KG1 (cell line): ENCODE measurements around the gene LAP3.

Experiments
- DNase-seq: peaks from one replicate; lab custom pipeline; 2025; lab: John Stamatoyannopoulos, UW

Gene LAP3

GRCh38 chr4:17619416-17620105, 42.6 kb downstream of the LAP3 start:
- DNase-seq: no peak

- no peak for DNase-seq
Measured at GRCh38 chr4:17623451-17624001, 46.5 kb downstream of the LAP3 start.

GRCh38 chr4:17624821-17625220, 47.8 kb downstream of the LAP3 start:
- DNase-seq: no peak

- DNase-seq: no peak
Measured at GRCh38 chr4:17630228-17630627, 53.2 kb downstream of the LAP3 start.

- no peak for DNase-seq
Measured at GRCh38 chr4:17633600-17633999, 56.6 kb downstream of the LAP3 start.

GRCh38 chr4:17635056-17635455, 58.1 kb downstream of the LAP3 start:
- DNase-seq: no peak

GRCh38 chr4:17636341-17636695, 59.3 kb downstream of the LAP3 start:
- no peak for DNase-seq

- no peak for DNase-seq
Measured at GRCh38 chr4:17636696-17637622, 60.0 kb downstream of the LAP3 start.

- no peak for DNase-seq
Measured at GRCh38 chr4:17639136-17639535, 62.1 kb downstream of the LAP3 start.

- DNase-seq: no peak
Measured at GRCh38 chr4:17642398-17642783, 65.4 kb downstream of the LAP3 start.

GRCh38 chr4:17646693-17647092, 69.7 kb downstream of the LAP3 start:
- no peak for DNase-seq

GRCh38 chr4:17647176-17647806, 70.3 kb downstream of the LAP3 start:
- no peak for DNase-seq

GRCh38 chr4:17647927-17648326, 70.9 kb downstream of the LAP3 start:
- DNase-seq: no peak

GRCh38 chr4:17650406-17650805, 73.4 kb downstream of the LAP3 start:
- DNase-seq: no peak

GRCh38 chr4:17654701-17655100, 77.7 kb downstream of the LAP3 start:
- no peak for DNase-seq

- no peak for DNase-seq
Measured at GRCh38 chr4:17657090-17657489, 80.1 kb downstream of the LAP3 start.
